HTERT RPE-1 (cell line): ENCODE results near the gene SLC26A8.
"Not testable (repeated sequence)": the region's sequence is repeated elsewhere in the genome, so short reads cannot be mapped to it uniquely, and the experiment has no call there.

ENCODE experiments used
- in situ Hi-C: fragments of 300-500 bp; cut with MboI; formaldehyde crosslinking; loops from 4 replicates; pipeline ENCODE4 v1.14.3; 2020; ENCODE audit warnings: low sequenced_read_pairs

The SLC26A8 gene

GRCh38 chr6:36018339-36018738 is 6.1 kb downstream of the SLC26A8 start:
- in situ Hi-C loops, result no loop called here

- in situ Hi-C loops, result no loop called here
Measured at GRCh38 chr6:36015666-36016065, 8.8 kb downstream of the SLC26A8 start.

GRCh38 chr6:36000451-36000850 is 24.0 kb downstream of the SLC26A8 start:
- in situ Hi-C loops, result no loop called here

GRCh38 chr6:35993150-35993549 is 31.3 kb downstream of the SLC26A8 start:
- in situ Hi-C loops, result no loop called here

- in situ Hi-C loops, result not testable (repeated sequence)
Measured at GRCh38 chr6:35988047-35988446, 36.4 kb downstream of the SLC26A8 start.

GRCh38 chr6:35984701-35985100 is 39.7 kb downstream of the SLC26A8 start:
- in situ Hi-C loops, result no loop called here

- in situ Hi-C loops, result no loop called here
Measured at GRCh38 chr6:35980991-35981645, 43.3 kb downstream of the SLC26A8 start.

- in situ Hi-C loops, result not testable (repeated sequence)
Measured at GRCh38 chr6:35980126-35980525, 44.3 kb downstream of the SLC26A8 start.

GRCh38 chr6:35977308-35977707 is 47.1 kb downstream of the SLC26A8 start:
- in situ Hi-C loops, result no loop called here

GRCh38 chr6:35973670-35974222 is 50.7 kb downstream of the SLC26A8 start:
- in situ Hi-C loops, result no loop called here

GRCh38 chr6:35972471-35973367 is 51.7 kb downstream of the SLC26A8 start:
- in situ Hi-C loops, result no loop called here

GRCh38 chr6:35970181-35970580 is 54.3 kb downstream of the SLC26A8 start:
- in situ Hi-C loops, result no loop called here

- in situ Hi-C loops, result no loop called here
Measured at GRCh38 chr6:35969646-35970045, 54.8 kb downstream of the SLC26A8 start.

- in situ Hi-C loops, result no loop called here
Measured at GRCh38 chr6:35968821-35969220, 55.6 kb downstream of the SLC26A8 start.

- in situ Hi-C loops, result no loop called here
Measured at GRCh38 chr6:35967076-35967774, 57.2 kb downstream of the SLC26A8 start.

- in situ Hi-C loops, result no loop called here
Measured at GRCh38 chr6:35962779-35963560, 61.5 kb downstream of the SLC26A8 start.

GRCh38 chr6:35960187-35960586 is 64.3 kb downstream of the SLC26A8 start:
- in situ Hi-C loops, result no loop called here

- in situ Hi-C loops, result no loop called here
Measured at GRCh38 chr6:35955970-35956369, 68.5 kb downstream of the SLC26A8 start.

- in situ Hi-C loops, result no loop called here
Measured at GRCh38 chr6:35955521-35955920, 68.9 kb downstream of the SLC26A8 start.

- in situ Hi-C loops, result no loop called here
Measured at GRCh38 chr6:35955071-35955470, 69.4 kb downstream of the SLC26A8 start.

- in situ Hi-C loops, result no loop called here
Measured at GRCh38 chr6:35954333-35954732, 70.1 kb downstream of the SLC26A8 start.
